CD4-positive, alpha-beta memory T cell (primary cell): Measurements from ENCODE around the gene H2AZ2. TPM values are rescaled to one million over a fixed set of nuclear protein-coding genes. Genes with fewer than 3 reads are reported as not detected.
A peak's percentile ranks its signal among the peaks of the same experiment; 100 is the strongest.
"Not testable (repeated sequence)": the region's sequence is repeated elsewhere in the genome, so short reads cannot be mapped to it uniquely, and the experiment has no call there.

Experiments
- CTCF ChIA-PET: fragments of 350-600 bp; sonication (Branson Sonifier 250); formaldehyde crosslinking; loops from one replicate; lab custom pipeline; 2021; ENCODE audit warnings: inconsistent platforms; ENCODE audit not compliant: partially characterized antibody; lab: Charles Lee
- POLR2A ChIA-PET: fragments of 350-600 bp; sonication (Branson Sonifier 250); formaldehyde crosslinking; loops from one replicate; lab custom pipeline; 2021; ENCODE audit not compliant: partially characterized antibody; lab: Charles Lee
- DNase-seq, 5 donors: peaks; one replicate each; pipeline versions ENCODE4 v3.0.0 to v3.0.0-alpha.2; 2020 to 2022; ENCODE audit warnings: mixed read lengths in 1 of 5
- H3K27ac ChIP-seq: one replicate; pipeline ENCODE4 v1.7.0; 2013; ENCODE audit warnings: low read depth, low read length
- H3K27me3 ChIP-seq: 2 replicates; pipeline ENCODE4 v1.7.0; 2013; ENCODE audit warnings: mild to moderate bottlenecking, low read length, moderate library complexity; ENCODE audit not compliant: insufficient read depth
- H3K36me3 ChIP-seq: 2 replicates; pipeline ENCODE4 v1.7.0; 2013; ENCODE audit warnings: mild to moderate bottlenecking, low read length, moderate library complexity; ENCODE audit not compliant: insufficient read depth
- H3K4me1 ChIP-seq: 2 replicates; pipeline ENCODE4 v1.7.0; 2013; ENCODE audit warnings: mild to moderate bottlenecking, low read length, moderate library complexity; ENCODE audit not compliant: insufficient read depth
- H3K4me3 ChIP-seq, 2 donors: one replicate each; pipeline ENCODE4 v1.7.0; 2013; ENCODE audit warnings: low read length in 2 of 2, mild to moderate bottlenecking in 1 of 2
- H3K9me3 ChIP-seq, 2 donors: one replicate each; pipeline ENCODE4 v1.7.0; 2013; ENCODE audit warnings: low read length in 2 of 2, control low read depth in 1 of 2; ENCODE audit not compliant: control insufficient read depth in 1 of 2
- H3K27ac Mint-ChIP-seq, 7 donors: one replicate each; pipeline ENCODE4 v1.8.0; 2020 to 2021; ENCODE audit warnings: mixed read lengths in 7 of 7, mild to moderate bottlenecking in 6 of 7, inconsistent platforms in 3 of 7, moderate library complexity in 3 of 7
- H3K27me3 Mint-ChIP-seq, 2 donors: one replicate each; pipeline ENCODE4 v1.8.0; 2020 to 2021; ENCODE audit warnings: mixed read lengths in 2 of 2
- H3K36me3 Mint-ChIP-seq, 2 donors: one replicate each; pipeline ENCODE4 v1.8.0; 2020 to 2021; ENCODE audit warnings: mixed read lengths in 2 of 2, inconsistent platforms in 1 of 2, mild to moderate bottlenecking in 1 of 2
- H3K4me1 Mint-ChIP-seq, 4 donors: one replicate each; pipeline ENCODE4 v1.8.0; 2020 to 2021; ENCODE audit warnings: mixed read lengths in 4 of 4, mild to moderate bottlenecking in 1 of 4
- H3K4me3 Mint-ChIP-seq, 8 donors: one replicate each; pipeline ENCODE4 v1.8.0; 2020 to 2021; ENCODE audit warnings: mixed read lengths in 8 of 8, mild to moderate bottlenecking in 7 of 8, moderate library complexity in 6 of 8, inconsistent platforms in 3 of 8
- H3K9me3 Mint-ChIP-seq, 8 donors: one replicate each; pipeline ENCODE4 v1.8.0; 2020 to 2021; ENCODE audit warnings: mixed read lengths in 8 of 8, mild to moderate bottlenecking in 5 of 8, inconsistent platforms in 3 of 8, moderate library complexity in 1 of 8
- intact Hi-C: fragments of 100-400 bp; cut with micrococcal nuclease; formaldehyde crosslinking; loops from one replicate; pipeline ENCODE4 v1.15.1; 2023
- polyA plus RNA-seq, 2 donors: library from polyadenylated mRNA; unstranded; fragments of 300-500 nt; fragmentation: Illumina TruSeq; gene quantifications; one replicate each; pipeline ENCODE4 v1.2.3, GENCODE V29; 2021
- total RNA-seq, 2 experiments: library from RNA; stranded (reverse); gene quantifications; one replicate each; pipeline ENCODE4 v1.2.3, GENCODE V29; 2021

Gene H2AZ2
- total and polyA plus RNA-seq, 4 experiments from 2014 or later = 168 to 236 (median 200) TPM

DNA sequence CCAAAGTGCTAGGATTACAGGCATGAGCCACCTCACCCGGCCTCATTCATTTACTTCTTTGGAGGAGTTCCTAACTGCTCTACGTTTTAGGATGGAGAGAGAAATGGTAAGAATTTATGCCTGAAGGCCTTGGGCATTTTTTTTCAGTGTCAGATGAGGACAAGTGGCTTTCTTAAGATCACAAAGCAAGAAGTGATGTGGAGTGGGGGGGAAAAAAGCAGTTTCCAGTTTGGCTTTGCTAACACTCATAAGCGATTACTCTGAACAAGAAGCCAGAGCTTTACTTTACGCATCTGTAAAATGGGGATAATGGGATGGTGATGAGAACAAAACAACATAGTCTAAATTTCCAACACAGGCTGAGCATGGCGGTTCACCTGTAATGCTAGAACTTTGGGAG, 54.0 kb downstream of the H2AZ2 start:
- ChIA-PET CTCF (interaction anchor here (1.0 kb wide), 1 partner anchor 24 kb away, joined by 5 read pairs; no protein-coding TSS in a partner anchor), POLR2A (no interaction called here)
- Histone ChIP-seq H3K4me1 (peaks cover 21% of the 10 kb centered on the region), H3K27ac (no peak overlapping the region), H3K27me3 (no peaks in the 10 kb centered on the region), H3K36me3 (peaks cover 8% of the 10 kb centered on the region), H3K9me3 (no peaks in the 10 kb centered on the region), H3K4me3 (no peak overlapping the region)
- Mint-ChIP-seq H3K4me1 (peaks cover 12 to 30% (median 14%) of the 10 kb centered on the region in 4 donors), H3K36me3 (peaks cover 0 to 19% of the 10 kb centered on the region in 2 donors), H3K27me3 (no peaks in the 10 kb centered on the region), H3K9me3 (peaks cover 0 to 4% (median 0%) of the 10 kb centered on the region in 8 donors), H3K4me3 (peak overlapping the region in 2 of 8 donors; percentile 5 to 12), H3K27ac (peak overlapping the region in 3 of 7 donors; percentile 31 to 39 (median 33))
- intact Hi-C loops = loop anchor here (10.0 kb wide), 1 partner anchor 89 kb away; no protein-coding TSS in a partner anchor
- no peak for DNase-seq

- no peak overlapping the region for H3K27ac ChIP-seq
- no peaks in the 10 kb centered on the region for H3K9me3 ChIP-seq
- H3K36me3 Mint-ChIP-seq = peaks cover 0 to 4% of the 10 kb centered on the region in 2 donors
- intact Hi-C loops = loop anchor here (10.0 kb wide), 1 partner anchor 87 kb away; no protein-coding TSS in a partner anchor
- no peak for DNase-seq
- H3K9me3 Mint-ChIP-seq = peaks cover 0 to 3% (median 0%) of the 10 kb centered on the region in 8 donors
- peak overlapping the region in 1 of 8 donors; percentile 1 for H3K4me3 Mint-ChIP-seq
- H3K27ac Mint-ChIP-seq = no peak overlapping the region
- no peaks in the 10 kb centered on the region for H3K27me3 Mint-ChIP-seq
- peaks cover 11% of the 10 kb centered on the region for H3K4me1 ChIP-seq
- POLR2A ChIA-PET = interaction anchor here (1.0 kb wide), 1 partner anchor 21 kb away, joined by 3 read pairs; no protein-coding TSS in a partner anchor
- no peak overlapping the region for H3K4me3 ChIP-seq
- CTCF ChIA-PET = interaction anchor here (0.8 to 1.2 kb wide), 4 partner anchors 9 to 203 kb away, joined by 3 to 7 read pairs (median 4); no protein-coding TSS in a partner anchor
- no peaks in the 10 kb centered on the region for H3K27me3 ChIP-seq
- H3K4me1 Mint-ChIP-seq = peaks cover 0 to 10% (median under 1%) of the 10 kb centered on the region in 4 donors
- H3K36me3 ChIP-seq = no peaks in the 10 kb centered on the region
Observed at GRCh38 chr7:44791278-44792219, 56.3 kb downstream of the H2AZ2 start.

DNA sequence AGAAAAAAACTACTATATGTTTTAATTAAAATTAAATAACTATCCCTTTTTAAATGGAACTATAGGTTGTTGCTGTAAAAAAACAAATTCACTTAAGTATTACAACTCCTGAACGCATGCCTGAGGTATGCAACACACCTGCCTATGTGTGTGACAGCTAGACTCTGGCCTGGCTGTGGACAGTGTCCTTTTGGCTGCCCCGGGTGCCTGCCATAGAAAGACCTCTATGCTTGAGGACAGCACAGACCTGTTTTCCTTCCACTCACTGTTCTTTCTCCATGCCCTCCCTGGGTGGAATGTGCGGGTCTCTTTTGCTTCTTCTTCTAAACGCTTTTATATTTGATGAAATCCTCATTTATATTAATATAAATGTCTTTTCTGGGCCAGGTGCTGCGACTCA, 57.9 kb downstream of the H2AZ2 start:
- no peaks in the 10 kb centered on the region for H3K9me3 Mint-ChIP-seq
- POLR2A ChIA-PET = no interaction called here
- H3K36me3 Mint-ChIP-seq = no peaks in the 10 kb centered on the region
- DNase-seq = no peak
- H3K36me3 ChIP-seq = no peaks in the 10 kb centered on the region
- no peak overlapping the region for H3K4me3 Mint-ChIP-seq
- CTCF ChIA-PET = no interaction called here
- no peak overlapping the region for H3K27ac ChIP-seq
- no peaks in the 10 kb centered on the region for H3K27me3 Mint-ChIP-seq
- no peaks in the 10 kb centered on the region for H3K27me3 ChIP-seq
- intact Hi-C loops = loop anchor here (10.0 kb wide), 1 partner anchor 85 kb away; no protein-coding TSS in a partner anchor
- H3K4me3 ChIP-seq = no peak overlapping the region
- no peaks in the 10 kb centered on the region for H3K4me1 Mint-ChIP-seq
- H3K4me1 ChIP-seq = peaks cover 5% of the 10 kb centered on the region
- H3K27ac Mint-ChIP-seq = no peak overlapping the region
- H3K9me3 ChIP-seq = no peaks in the 10 kb centered on the region

DNA sequence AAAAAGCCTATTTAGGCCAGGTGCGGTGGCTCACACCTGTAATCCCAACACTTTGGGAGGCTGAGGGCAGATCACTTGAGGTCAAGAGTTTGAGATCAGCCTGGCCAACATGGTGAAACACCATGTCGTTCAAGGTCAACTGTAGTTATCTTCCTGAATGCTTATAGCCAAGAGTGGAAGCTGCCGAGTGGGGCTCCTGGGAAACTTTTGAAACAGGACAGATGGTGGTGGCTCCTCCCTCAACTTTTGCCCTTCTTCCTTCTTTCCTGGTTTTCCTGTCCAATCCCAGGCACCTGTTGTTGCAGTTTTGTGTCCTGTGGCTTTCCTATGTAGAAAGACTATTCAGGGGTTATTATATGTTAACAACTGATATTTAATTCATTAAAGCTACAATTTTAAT, 60.1 kb downstream of the H2AZ2 start:
- H3K9me3 Mint-ChIP-seq = peaks cover 3 to 11% (median 9%) of the 10 kb centered on the region in 8 donors
- ChIA-PET POLR2A (interaction anchor here (1.4 kb wide), 1 partner anchor 19 kb away, joined by 4 read pairs; no protein-coding TSS in a partner anchor), CTCF (interaction anchor here (1.8 kb wide), 1 partner anchor 10 kb away, joined by 5 read pairs; no protein-coding TSS in a partner anchor)
- peaks cover 0 to 8% of the 10 kb centered on the region in 2 donors for H3K36me3 Mint-ChIP-seq
- Histone ChIP-seq H3K27me3 (no peaks in the 10 kb centered on the region), H3K4me1 (peaks cover 5% of the 10 kb centered on the region), H3K36me3 (no peaks in the 10 kb centered on the region), H3K27ac (no peak overlapping the region), H3K9me3 (no peaks in the 10 kb centered on the region), H3K4me3 (no peak overlapping the region)
- H3K27me3 Mint-ChIP-seq = no peaks in the 10 kb centered on the region
- no peaks in the 10 kb centered on the region for H3K4me1 Mint-ChIP-seq
- intact Hi-C loops = no loop called here
- H3K4me3 Mint-ChIP-seq = no peak overlapping the region
- H3K27ac Mint-ChIP-seq = no peak overlapping the region
- no peak for DNase-seq

GRCh38 chr7:44787041-44787440, 60.8 kb downstream of the H2AZ2 start:
- Mint-ChIP-seq H3K36me3 (peaks cover 0 to 12% of the 10 kb centered on the region in 2 donors), H3K27ac (no peak overlapping the region), H3K27me3 (no peaks in the 10 kb centered on the region), H3K4me1 (no peaks in the 10 kb centered on the region), H3K9me3 (peaks cover 3 to 16% (median 12%) of the 10 kb centered on the region in 8 donors), H3K4me3 (no peak overlapping the region)
- DNase-seq = no peak
- Histone ChIP-seq H3K36me3 (no peaks in the 10 kb centered on the region), H3K4me3 (no peak overlapping the region), H3K4me1 (peaks cover 5% of the 10 kb centered on the region), H3K9me3 (no peaks in the 10 kb centered on the region), H3K27ac (no peak overlapping the region), H3K27me3 (no peaks in the 10 kb centered on the region)
- CTCF ChIA-PET = interaction anchor here (1.8 kb wide), 1 partner anchor 11 kb away, joined by 5 read pairs; no protein-coding TSS in a partner anchor
- intact Hi-C loops = no loop called here
- POLR2A ChIA-PET = interaction anchor here (1.4 kb wide), 1 partner anchor 18 kb away, joined by 4 read pairs; no protein-coding TSS in a partner anchor

- H3K27me3 Mint-ChIP-seq, H3K4me3 Mint-ChIP-seq, H3K9me3 ChIP-seq, H3K4me1 Mint-ChIP-seq, DNase-seq, CTCF ChIA-PET, H3K27me3 ChIP-seq, POLR2A ChIA-PET, intact Hi-C loops, H3K27ac Mint-ChIP-seq, H3K4me1 ChIP-seq, H3K36me3 ChIP-seq, H3K27ac ChIP-seq, H3K4me3 ChIP-seq: not testable (repeated sequence)
- peaks cover 0 to 12% of the 10 kb centered on the region in 2 donors for H3K36me3 Mint-ChIP-seq
- H3K9me3 Mint-ChIP-seq = peaks cover 3 to 16% (median 12%) of the 10 kb centered on the region in 8 donors
Observed at GRCh38 chr7:44785218-44785617, 62.7 kb downstream of the H2AZ2 start.

GRCh38 chr7:44784364-44784763, 63.5 kb downstream of the H2AZ2 start:
- no peaks in the 10 kb centered on the region for H3K27me3 ChIP-seq
- ChIA-PET CTCF (interaction anchor here (0.8 kb wide), 1 partner anchor 235 kb away, joined by 3 read pairs; no protein-coding TSS in a partner anchor), POLR2A (no interaction called here)
- H3K36me3 Mint-ChIP-seq = peaks cover 0 to 12% of the 10 kb centered on the region in 2 donors
- no peak overlapping the region for H3K27ac ChIP-seq
- intact Hi-C loops = no loop called here
- H3K4me3 ChIP-seq = no peak overlapping the region
- peaks cover 3 to 16% (median 12%) of the 10 kb centered on the region in 8 donors for H3K9me3 Mint-ChIP-seq
- H3K36me3 ChIP-seq = no peaks in the 10 kb centered on the region
- no peaks in the 10 kb centered on the region for H3K9me3 ChIP-seq
- H3K4me1 Mint-ChIP-seq = no peaks in the 10 kb centered on the region
- H3K4me1 ChIP-seq = peaks cover 5% of the 10 kb centered on the region
- H3K27me3 Mint-ChIP-seq = no peaks in the 10 kb centered on the region
- no peak overlapping the region for H3K4me3 Mint-ChIP-seq
- no peak for DNase-seq
- H3K27ac Mint-ChIP-seq = peak overlapping the region in 1 of 7 donors; percentile 30
